HG03378 (cell line): ENCODE measurements around the gene LINS1.

Experiments used
- ATAC-seq: cut with Tn5 transposase; IDR thresholded peaks from one replicate; pipeline ENCODE4 v1.9.1; 2021; ENCODE audit warnings: mild to moderate bottlenecking, moderate library complexity; ENCODE audit not compliant: unreplicated experiment

Gene LINS1

GRCh38 chr15:100602064-100602822 is at the start of gene LINS1, which contains the start of gene ASB7:
LINS1 (minus strand) TSS chr15:100602184; CDS start chr15:100580842, 21,342 bp downstream.
ASB7 (plus strand) TSS chr15:100602589; CDS start chr15:100612217, 9,628 bp downstream.
- peak; percentile 90 for ATAC-seq

- ATAC-seq: no peak
Measured at GRCh38 chr15:100651253-100651652, 49.3 kb upstream of the LINS1 start.

- ATAC-seq: no peak
Measured at GRCh38 chr15:100650685-100651084, 48.7 kb upstream of the LINS1 start.

- ATAC-seq: no peak
Measured at GRCh38 chr15:100648951-100649350, 47.0 kb upstream of the LINS1 start.

GRCh38 chr15:100645671-100646070 is 43.7 kb upstream of the LINS1 start:
- no peak for ATAC-seq

GRCh38 chr15:100642950-100643338 is 41.0 kb upstream of the LINS1 start:
- ATAC-seq: no peak

GRCh38 chr15:100642213-100642949 is 40.4 kb upstream of the LINS1 start:
- ATAC-seq: no peak

- ATAC-seq: no peak
Measured at GRCh38 chr15:100638177-100638730, 36.3 kb upstream of the LINS1 start.

GRCh38 chr15:100635406-100636071 is 33.6 kb upstream of the LINS1 start:
- ATAC-seq: no peak

GRCh38 chr15:100633763-100634075 is 31.7 kb upstream of the LINS1 start:
- ATAC-seq: no peak

GRCh38 chr15:100631831-100632230 is 29.8 kb upstream of the LINS1 start:
- no peak for ATAC-seq

GRCh38 chr15:100628746-100629145 is 26.8 kb upstream of the LINS1 start:
- ATAC-seq: no peak

- peak; percentile 73 for ATAC-seq
Measured at GRCh38 chr15:100627789-100628395, 25.9 kb upstream of the LINS1 start.

GRCh38 chr15:100623301-100623700 is 21.3 kb upstream of the LINS1 start:
- no peak for ATAC-seq

GRCh38 chr15:100616700-100617099 is 14.7 kb upstream of the LINS1 start:
- no peak for ATAC-seq

- no peak for ATAC-seq
Measured at GRCh38 chr15:100615801-100616200, 13.8 kb upstream of the LINS1 start.

- ATAC-seq: no peak
Measured at GRCh38 chr15:100614918-100615317, 12.9 kb upstream of the LINS1 start.

- ATAC-seq: no peak
Measured at GRCh38 chr15:100614336-100614735, 12.4 kb upstream of the LINS1 start.

GRCh38 chr15:100613208-100613607 is 11.2 kb upstream of the LINS1 start:
- ATAC-seq: no peak

GRCh38 chr15:100612539-100612938 is 10.6 kb upstream of the LINS1 start:
- ATAC-seq: no peak

- ATAC-seq: peak; percentile 32
Measured at GRCh38 chr15:100602823-100603393, 924 bp upstream of the LINS1 start.
